Measurements from ENCODE around the gene PAK2.

- TF ChIP-seq GABPA (tag; conservative IDR thresholded peaks at IDR 0.05; ENCODE audit: low read depth) (no peak), MLLT1 (IDR thresholded peaks at IDR 0.05) (no peak), PKNOX1 (IDR thresholded peaks at IDR 0.05) (no peak), EZH2 (IDR thresholded peaks at IDR 0.05; ENCODE audit: borderline replicate concordance, low read depth, low read length) (no peak), ATF3 (IDR thresholded peaks at IDR 0.05) (no peak), ATF3 (CRISPR knock-in tag; conservative IDR thresholded peaks at IDR 0.05) (no peak)
Measured at GRCh38 chr3:196794467-196794866, 54.8 kb downstream of the PAK2 start.
